GM12878 (cell line): ENCODE data around the gene DNAJB2. TPM values are rescaled to one million over a fixed set of nuclear protein-coding genes. Genes with fewer than 3 reads are reported as not detected.

Experiments
- ATAC-seq: fragments of 200-7000 bp; cut with Tn5 transposase; 3 replicates; pipeline ENCODE4 v1.9.1; 2020; ENCODE audit warnings: mild to moderate bottlenecking, moderate library complexity
- BruUV-seq: library from RNA; stranded (reverse); fragments of 400-500 nt; replicated peaks from 2 replicates; lab custom pipeline; 2021; lab: Mats Ljungman, UMichigan
- CTCF ChIA-PET: fragments of 300-600 bp; sonication (Branson Sonifier 250); formaldehyde crosslinking; extraction: SDS; loops from one replicate; lab custom pipeline; 2021; ENCODE audit warnings: inconsistent platforms; lab: Yijun Ruan, JAX
- POLR2A ChIA-PET: fragments of 350-600 bp; formaldehyde crosslinking; extraction: SDS; loops from one replicate; lab custom pipeline; 2021; ENCODE audit warnings: inconsistent platforms; lab: Charles Lee
- RAD21 ChIA-PET: fragments of 300-600 bp; sonication (Branson Sonifier 250); formaldehyde crosslinking; loops from one replicate; lab custom pipeline; 2023; ENCODE audit warnings: antibody characterized with exemption; ENCODE audit not compliant: unreplicated experiment; lab: Charles Lee
- SMC1A ChIA-PET: fragments of 300-600 bp; sonication (Branson Sonifier 250); formaldehyde crosslinking; loops from one replicate; lab custom pipeline; 2023; ENCODE audit not compliant: unreplicated experiment, uncharacterized antibody; lab: Charles Lee
- DNase-seq: peaks from one replicate; pipeline ENCODE4 v3.0.0-alpha.2; 2011; ENCODE audit warnings: low read depth, low spot score
- FAIRE-seq: peaks from 3 replicates; lab custom pipeline; 2011; peaks lifted over from hg19 to GRCh38; lab: Jason Lieb, UNC
- H2AFZ ChIP-seq: 2 replicates; pipeline ENCODE4 v1.6.0; 2011; ENCODE audit warnings: low read depth, low read length, control low read depth; ENCODE audit not compliant: control insufficient read depth
- H3K27ac ChIP-seq: 2 replicates; pipeline ENCODE4 v1.5.1; 2011; ENCODE audit warnings: control low read depth; ENCODE audit not compliant: control insufficient read depth, insufficient read depth
- H3K27me3 ChIP-seq, 2 experiments: replicated peaks in 1 of 2; 2 replicates each; pipeline versions ENCODE4 v1.6.0 to v1.6.1; 2011; ENCODE audit warnings: low read length in 1 of 2; ENCODE audit not compliant: control insufficient read depth in 2 of 2, insufficient read depth in 2 of 2
- H3K36me3 ChIP-seq, 2 experiments: 2 replicates each; pipeline ENCODE4 v1.5.1; 2011; ENCODE audit warnings: low read length in 1 of 2; ENCODE audit not compliant: control insufficient read depth in 2 of 2, insufficient read depth in 2 of 2
- H3K4me1 ChIP-seq: 2 replicates; pipeline ENCODE4 v1.6.1; 2011; ENCODE audit warnings: mild to moderate bottlenecking, low read length, moderate library complexity, mixed read lengths; ENCODE audit not compliant: control insufficient read depth, insufficient read depth
- H3K4me2 ChIP-seq: 2 replicates; pipeline ENCODE4 v1.6.0; 2011; ENCODE audit warnings: control low read depth; ENCODE audit not compliant: control insufficient read depth, insufficient read depth
- H3K4me3 ChIP-seq: fragments of 200-600 bp; sonication (generic); 2 replicates; pipeline ENCODE4 v1.5.1; 2016
- H3K79me2 ChIP-seq: 2 replicates; pipeline ENCODE4 v1.6.0; 2011; ENCODE audit warnings: low read length; ENCODE audit not compliant: control insufficient read depth, insufficient read depth
- H3K9ac ChIP-seq: 2 replicates; pipeline ENCODE4 v1.8.0; 2011; ENCODE audit warnings: low read length, control low read depth, mixed read lengths; ENCODE audit not compliant: control insufficient read depth, insufficient read depth
- H3K9me3 ChIP-seq: replicated peaks from 3 replicates; pipeline ENCODE4 v1.5.1; 2011; ENCODE audit warnings: mild to moderate bottlenecking, low read length; ENCODE audit not compliant: control insufficient read depth, insufficient read depth
- H4K20me1 ChIP-seq: 2 replicates; pipeline ENCODE4 v1.6.0; 2011; ENCODE audit not compliant: control insufficient read depth, insufficient read depth
- REST ChIP-seq: IDR thresholded peaks from 2 replicates; pipeline ENCODE4 v1.6.1; 2012; ENCODE audit warnings: mild to moderate bottlenecking, low read depth, low read length
- ZZZ3 ChIP-seq: IDR thresholded peaks from 2 replicates; pipeline ENCODE4 v1.6.1; 2011; ENCODE audit warnings: low read depth; ENCODE audit not compliant: control insufficient read depth, insufficient read length
- WGBS: methylation state at CpG from one replicate; pipeline ENCODE4 v1.1.6; 2016; ENCODE audit warnings: low lambda C conversion rate; ENCODE audit not compliant: insufficient replicate concordance, insufficient coverage; ENCODE audit errors: missing lambda C conversion rate; 5-methylcytosine and 5-hydroxymethylcytosine counted together
- in situ Hi-C: fragments of 300-500 bp; cut with MboI; formaldehyde crosslinking; loops from 9 replicates; pipeline ENCODE4 v1.14.3; 2018; ENCODE audit warnings: mixed read lengths
- intact Hi-C: fragments of 100-400 bp; cut with micrococcal nuclease; formaldehyde crosslinking; loops from one replicate; pipeline ENCODE4 v1.14.2; 2022; ENCODE audit not compliant: unreplicated experiment
- polyA plus RNA-seq, 11 experiments: library from polyadenylated mRNA; depleted of rRNA in 4 of 11; unstranded in 6 of 11; stranded (reverse) in 5 of 11; fragments of >200 nt; fragmentation: Nextera tagmentation in 4 of 11; fragmentation: Illumina TruSeq in 1 of 11; extraction: Ambion mirVana in 4 of 11; extraction: Trizol in 1 of 11; gene quantifications; 1 replicate in 1 of 11; 2 replicates in 10 of 11; pipeline versions ENCODE4 v1.2.1 to v1.2.3, GENCODE V29; 2011 to 2016; ENCODE audit warnings: inconsistent platforms in 2 of 11, missing spikeins in 2 of 11, low read depth in 1 of 11
- total RNA-seq, 4 experiments: library from RNA; depleted of rRNA in 3 of 4; stranded (reverse); fragments of >200 nt in 3 of 4; fragmentation: Illumina TruSeq in 1 of 4; extraction: Trizol in 1 of 4; gene quantifications; 2 replicates each; pipeline versions ENCODE4 v1.2.1 to v1.2.3, GENCODE V29; 2013 to 2021

Gene DNAJB2
- total and polyA plus RNA-seq, 10 of the 15 experiments (the other 5 are each of a cell fraction or from before 2014, with no cell fraction given): 0.26 to 36.5 (median 12.5) TPM

- ATAC-seq (peak; percentile 85), DNase-seq (no peak)
- ChIA-PET POLR2A (no interaction called here), RAD21 (no interaction called here)
- H3K9me3 ChIP-seq: no peaks in the 10 kb centered on the region
- H3K4me1 ChIP-seq: no peaks in the 10 kb centered on the region
- H3K79me2 ChIP-seq: no peaks in the 10 kb centered on the region
- BruUV-seq: no TSS peak
- H4K20me1 ChIP-seq: no peaks in the 10 kb centered on the region
- no peak overlapping the region for H3K4me2 ChIP-seq
- intact Hi-C loops: no loop called here
- no peak overlapping the region for H2AFZ ChIP-seq
- WGBS: 29% methylated on average over 32 of the region's 45 CpGs
- in situ Hi-C loops: no loop called here
- H3K4me3 ChIP-seq: no peak overlapping the region
- peaks cover 0 to 2% of the 10 kb centered on the region in 2 experiments; a peak in 1 of 4 replicates for H3K27me3 ChIP-seq
- H3K27ac ChIP-seq: no peak overlapping the region
- TF ChIP-seq REST: peak; percentile 98
- TF ChIP-seq ZZZ3: no peak
- TF ChIP-seq, all 136 proteins: peak for 1
- SMC1A ChIA-PET: no interaction called here
- FAIRE-seq: no peak
- H3K36me3 ChIP-seq: no peaks in the 10 kb centered on the region
- no peak overlapping the region for H3K9ac ChIP-seq
- CTCF ChIA-PET: interaction anchor here (0.7 to 2.3 kb wide), 3 partner anchors 13 to 396 kb away, joined by 3 to 7 read pairs (median 4); no protein-coding TSS in a partner anchor
Observed at GRCh38 chr2:219308142-219309101, 29.3 kb downstream of the DNAJB2 start.
